ENCODE data around the gene SPEN. TPM values are rescaled to one million over a fixed set of nuclear protein-coding genes. Genes with fewer than 3 reads are reported as not detected.

SPEN gene
- total RNA-seq = 33.0 and 34.6 TPM in 2 replicates

GRCh38 chr1:15847100-15847892 lies at the start of gene SPEN:
Gene SPEN, plus strand, starts transcription at chr1:15847707. Its CDS starts 361 bp downstream, at chr1:15848068.

GRCh38 chr1:15807549-15807948 lies 40.0 kb upstream of the SPEN start, which contains the start of gene UQCRHL:
Gene UQCRHL, minus strand, starts transcription at chr1:15807649. Its CDS starts 0 bp downstream, at chr1:15807649.

GRCh38 chr1:15975805-15976680 lies 128.5 kb downstream of the SPEN start, which contains the start of gene ZBTB17:
Gene ZBTB17, minus strand, starts transcription at chr1:15976101. Its CDS starts 27,606 bp downstream, at chr1:15948495.

Small RNAs within 50 kb of the gene (small RNA-seq; reads per million reads assigned to genes)
- gene AL034555.1 = not detected
- gene AL355994.1 = not detected
- not detected for gene AL355994.5

Other genes starting within 250 kb of the SPEN start
- 25.2 and 30.3 TPM in 2 replicates for gene DDI2, start 230.2 kb upstream of the SPEN start, total RNA-seq
- 62.9 and 79.4 TPM in 2 replicates for gene PLEKHM2, start 163.4 kb upstream of the SPEN start, total RNA-seq
- gene SLC25A34, start 111.4 kb upstream of the SPEN start, total RNA-seq = 0.33 and 1.1 TPM in 2 replicates
- not detected in 2 replicates for gene TMEM82, start 105.2 kb upstream of the SPEN start, total RNA-seq
- gene FBLIM1, start 88.9 kb upstream of the SPEN start, total RNA-seq = 365 and 655 TPM in 2 replicates
- 1.6 and 1.8 TPM in 2 replicates for gene UQCRHL, start 40.1 kb upstream of the SPEN start, total RNA-seq
- gene ZBTB17, start 128.4 kb downstream of the SPEN start, total RNA-seq = 30.1 and 41.5 TPM in 2 replicates
- gene SRARP, start 156.5 kb downstream of the SPEN start, total RNA-seq = not detected in 2 replicates
- gene HSPB7, start 170.3 kb downstream of the SPEN start, total RNA-seq = under 0.01 TPM in 1 of 2 replicates, not detected in the other
- not detected in 2 replicates for gene CLCNKA, start 174.3 kb downstream of the SPEN start, total RNA-seq
- gene CLCNKB, start 196.1 kb downstream of the SPEN start, total RNA-seq = under 0.01 TPM in 1 of 2 replicates, not detected in the other
- gene FAM131C, start 225.9 kb downstream of the SPEN start, total RNA-seq = 0.33 and 0.38 TPM in 2 replicates

Data from vein endothelial cell (primary cell).